H1 (cell line): ENCODE results near the gene CAPG. TPM values are rescaled to one million over a fixed set of nuclear protein-coding genes. Genes with fewer than 3 reads are reported as not detected.

Experiments used
- CHD7 ChIP-seq: fragments of 300-600 bp; sonication (generic); IDR thresholded peaks from 2 replicates; pipeline ENCODE4 v1.7.1; 2012; ENCODE audit warnings: low read length, moderate library complexity, mild to moderate bottlenecking, inconsistent platforms; ENCODE audit not compliant: insufficient replicate concordance
- GTF2F1 ChIP-seq: IDR thresholded peaks from 2 replicates; pipeline ENCODE4 v1.6.1; 2012; ENCODE audit warnings: low read depth, low read length, improper control_type of control experiment, borderline replicate concordance
- JUN ChIP-seq: IDR thresholded peaks from 2 replicates; pipeline ENCODE4 v1.6.1; 2011; ENCODE audit warnings: low read depth, mild to moderate bottlenecking, improper control_type of control experiment, low read length
- NRF1 ChIP-seq: IDR thresholded peaks from 2 replicates; pipeline ENCODE4 v1.6.1; 2011; ENCODE audit warnings: mild to moderate bottlenecking, low read depth, low read length, improper control_type of control experiment
- PHF8 ChIP-seq: fragments of 200-600 bp; sonication (generic); conservative IDR thresholded peaks from 2 replicates; pipeline ENCODE4 v1.7.1; 2012; ENCODE audit warnings: low read depth, mild to moderate bottlenecking, inconsistent platforms, low read length, moderate library complexity
- ZNF274 ChIP-seq: IDR thresholded peaks from 2 replicates; pipeline ENCODE4 v1.7.0; 2012; ENCODE audit warnings: low read length, borderline replicate concordance; ENCODE audit errors: extremely low read depth
- polyA plus RNA-seq, 7 experiments: library from polyadenylated mRNA; depleted of rRNA in 3 of 7; stranded (reverse) in 5 of 7; unstranded in 2 of 7; fragments of >200 nt in 5 of 7; fragments of 200-250 nt in 2 of 7; gene quantifications; 1 replicate in 5 of 7; 2 replicates in 1 of 7; 4 replicates in 1 of 7; pipeline versions ENCODE4 v1.2.1 to v1.2.3, GENCODE V29; 2011 to 2013; ENCODE audit warnings: missing spikeins in 2 of 7, mixed read lengths in 2 of 7
- total RNA-seq: library from RNA; stranded (reverse); fragmentation: NEBNext Ultra II Directional; extraction: Animal tissue kit (Norgen Biotek cat#: 25700); gene quantifications from 2 replicates; pipeline ENCODE4 v1.2.1, GENCODE V29; 2021
- TF ChIP-seq, protein P1 (sequence below): IDR thresholded peaks from 2 replicates; pipeline ENCODE4 v1.6.1; 2012; ENCODE audit warnings: low read length, inconsistent platforms

Gene CAPG
- total and polyA plus RNA-seq, 2 of the 8 experiments (the other 6 are each of a cell fraction or from before 2014, with no cell fraction given): 80.5 to 89.0 TPM

- TF ChIP-seq CHD7: no peak
- no peak for TF ChIP-seq PHF8
- TF ChIP-seq, protein P1, sequence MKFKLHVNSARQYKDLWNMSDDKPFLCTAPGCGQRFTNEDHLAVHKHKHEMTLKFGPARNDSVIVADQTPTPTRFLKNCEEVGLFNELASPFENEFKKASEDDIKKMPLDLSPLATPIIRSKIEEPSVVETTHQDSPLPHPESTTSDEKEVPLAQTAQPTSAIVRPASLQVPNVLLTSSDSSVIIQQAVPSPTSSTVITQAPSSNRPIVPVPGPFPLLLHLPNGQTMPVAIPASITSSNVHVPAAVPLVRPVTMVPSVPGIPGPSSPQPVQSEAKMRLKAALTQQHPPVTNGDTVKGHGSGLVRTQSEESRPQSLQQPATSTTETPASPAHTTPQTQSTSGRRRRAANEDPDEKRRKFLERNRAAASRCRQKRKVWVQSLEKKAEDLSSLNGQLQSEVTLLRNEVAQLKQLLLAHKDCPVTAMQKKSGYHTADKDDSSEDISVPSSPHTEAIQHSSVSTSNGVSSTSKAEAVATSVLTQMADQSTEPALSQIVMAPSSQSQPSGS: no peak
- no peak for TF ChIP-seq ZNF274
- TF ChIP-seq NRF1: no peak
- TF ChIP-seq JUN: no peak
- TF ChIP-seq GTF2F1: no peak
Observed at GRCh38 chr2:85396531-85397470, 13.4 kb downstream of the CAPG start (continued).
